H1 (cell line): ENCODE data around the gene GSTO1. TPM values are rescaled to one million over a fixed set of nuclear protein-coding genes. Genes with fewer than 3 reads are reported as not detected.

Experiments
- CTCF ChIA-PET: fragments of 300-600 bp; sonication (Branson Sonifier 250); formaldehyde crosslinking; loops from one replicate; lab custom pipeline; 2021; ENCODE audit not compliant: partially characterized antibody; lab: Charles Lee
- POLR2A ChIA-PET: fragments of 300-600 bp; sonication (Branson Sonifier 250); formaldehyde crosslinking; loops from one replicate; lab custom pipeline; 2021; ENCODE audit warnings: inconsistent platforms; ENCODE audit not compliant: partially characterized antibody; lab: Charles Lee
- DNase-seq, 2 experiments: peaks; one replicate each; pipeline versions ENCODE4 v3.0.0 to v3.0.0-alpha.2; 2010 to 2022; ENCODE audit warnings: low spot score in 2 of 2, low read depth in 1 of 2, mixed read lengths in 1 of 2
- FAIRE-seq: peaks from 2 replicates; lab custom pipeline; 2011; peaks lifted over from hg19 to GRCh38; lab: Jason Lieb, UNC
- H2AFZ ChIP-seq: 2 replicates; pipeline ENCODE4 v1.8.1; 2012; ENCODE audit warnings: low read length, inconsistent platforms
- H2AK5ac ChIP-seq: 2 replicates; pipeline ENCODE4 v1.6.1; 2013; ENCODE audit warnings: low read depth, low read length
- H2BK120ac ChIP-seq: replicated peaks from 2 replicates; pipeline ENCODE3; 2013; ENCODE audit warnings: low read depth, low read length, inconsistent platforms
- H2BK12ac ChIP-seq: 2 replicates; pipeline ENCODE4 v1.6.1; 2013; ENCODE audit warnings: low read depth, low read length
- H2BK15ac ChIP-seq: 2 replicates; pipeline ENCODE4 v1.6.1; 2013; ENCODE audit warnings: low read length
- H2BK20ac ChIP-seq: 2 replicates; pipeline ENCODE4 v1.6.1; 2013; ENCODE audit warnings: low read length
- H2BK5ac ChIP-seq: 2 replicates; pipeline ENCODE4 v1.6.1; 2013; ENCODE audit warnings: low read depth, low read length
- H3K14ac ChIP-seq: 2 replicates; pipeline ENCODE4 v1.6.1; 2013; ENCODE audit warnings: inconsistent platforms; ENCODE audit not compliant: insufficient read length
- H3K18ac ChIP-seq: 2 replicates; pipeline ENCODE4 v1.6.1; 2013; ENCODE audit warnings: low read length; ENCODE audit errors: extremely low read depth
- H3K23ac ChIP-seq: 2 replicates; pipeline ENCODE4 v1.6.1; 2013; ENCODE audit warnings: inconsistent platforms; ENCODE audit not compliant: insufficient read length
- H3K23me2 ChIP-seq: 2 replicates; pipeline ENCODE4 v1.6.1; 2013; ENCODE audit warnings: low read depth, low read length
- H3K27ac ChIP-seq: 2 replicates; pipeline ENCODE4 v1.6.1; 2011; ENCODE audit warnings: low read depth, low read length, inconsistent platforms
- H3K27me3 ChIP-seq, 4 experiments: replicated peaks in 1 of 4; 1 replicate in 1 of 4; 2 replicates in 3 of 4; pipeline versions ENCODE4 v1.6.1 to v1.8.1; 2011 to 2013; ENCODE audit warnings: low read length in 3 of 4, mild to moderate bottlenecking in 3 of 4, inconsistent platforms in 2 of 4, mixed read lengths in 2 of 4, moderate library complexity in 1 of 4; ENCODE audit not compliant: control insufficient read depth in 3 of 4, insufficient read depth in 3 of 4; ENCODE audit errors: extremely low read depth in 1 of 4
- H3K36me3 ChIP-seq, 4 experiments: 2 replicates each; pipeline versions ENCODE4 v1.6.1 to v1.8.1; 2011 to 2013; ENCODE audit warnings: mild to moderate bottlenecking in 4 of 4, low read length in 3 of 4, moderate library complexity in 2 of 4, control low read depth in 1 of 4, inconsistent platforms in 1 of 4; ENCODE audit not compliant: insufficient read depth in 4 of 4, control insufficient read depth in 2 of 4
- H3K4ac ChIP-seq: replicated peaks from 2 replicates; pipeline ENCODE3; 2013; ENCODE audit warnings: low read length, low read depth, mixed read lengths, inconsistent platforms; ENCODE audit not compliant: insufficient read length
- H3K4me1 ChIP-seq, 4 experiments: replicated peaks in 1 of 4; 1 replicate in 1 of 4; 2 replicates in 3 of 4; pipeline versions ENCODE4 v1.6.1 to v1.8.1; 2011 to 2013; ENCODE audit warnings: low read length in 3 of 4, inconsistent platforms in 2 of 4, mixed read lengths in 1 of 4; ENCODE audit not compliant: insufficient read depth in 4 of 4, control insufficient read depth in 3 of 4
- H3K4me2 ChIP-seq, 2 experiments: 2 replicates each; pipeline versions ENCODE4 v1.6.1 to v1.8.1; 2011 to 2013; ENCODE audit warnings: low read depth in 2 of 2, low read length in 2 of 2, control low read depth in 1 of 2, inconsistent platforms in 1 of 2, mild to moderate bottlenecking in 1 of 2; ENCODE audit not compliant: insufficient read depth in 1 of 2
- H3K4me3 ChIP-seq, 4 experiments: fragments of 200-600, 300-600 bp in 1 of 4; sonication (generic), shearing (Covaris generic), sonication (Bioruptor Twin) in 1 of 4; 2 replicates each; pipeline versions ENCODE4 v1.5.1 to v1.8.1; 2011 to 2016; ENCODE audit warnings: low read length in 4 of 4, low read depth in 3 of 4, control low read depth in 2 of 4, inconsistent platforms in 2 of 4, mild to moderate bottlenecking in 2 of 4, mixed read lengths in 1 of 4, moderate library complexity in 1 of 4; ENCODE audit not compliant: insufficient read depth in 2 of 4; ENCODE audit errors: extremely low read depth in 1 of 4
- H3K56ac ChIP-seq: replicated peaks from 2 replicates; pipeline ENCODE3; 2013; ENCODE audit warnings: low read depth, mild to moderate bottlenecking, mixed read lengths, low read length, inconsistent platforms; ENCODE audit not compliant: insufficient read length
- H3K79me1 ChIP-seq: 2 replicates; pipeline ENCODE4 v1.6.1; 2013; ENCODE audit warnings: low read depth, low read length, control low read depth
- H3K79me2 ChIP-seq, 2 experiments: 2 replicates each; pipeline versions ENCODE4 v1.6.1 to v1.8.1; 2012 to 2013; ENCODE audit warnings: low read length in 2 of 2, mild to moderate bottlenecking in 2 of 2, inconsistent platforms in 1 of 2; ENCODE audit not compliant: insufficient read depth in 2 of 2, control insufficient read depth in 1 of 2
- H3K9ac ChIP-seq, 4 experiments: replicated peaks in 1 of 4; 1 replicate in 1 of 4; 2 replicates in 3 of 4; pipeline versions ENCODE4 v1.6.1 to v1.8.1; 2011 to 2013; ENCODE audit warnings: low read depth in 3 of 4, low read length in 3 of 4, control low read depth in 2 of 4, mild to moderate bottlenecking in 2 of 4, moderate library complexity in 2 of 4, inconsistent platforms in 1 of 4; ENCODE audit errors: extremely low read depth in 1 of 4
- H3K9me3 ChIP-seq, 2 experiments: 2 replicates each; pipeline versions ENCODE4 v1.6.1 to v1.8.1; 2012 to 2013; ENCODE audit warnings: mild to moderate bottlenecking in 2 of 2, moderate library complexity in 2 of 2, control low read depth in 1 of 2, inconsistent platforms in 1 of 2, low read depth in 1 of 2, low read length in 1 of 2, mixed read lengths in 1 of 2; ENCODE audit not compliant: insufficient read depth in 2 of 2
- H4K20me1 ChIP-seq, 2 experiments: replicated peaks in 1 of 2; 2 replicates each; pipeline versions ENCODE3 to v1.8.1; 2011 to 2013; ENCODE audit warnings: inconsistent platforms in 2 of 2, low read length in 2 of 2, mild to moderate bottlenecking in 1 of 2; ENCODE audit not compliant: insufficient read depth in 2 of 2, control insufficient read depth in 1 of 2
- H4K5ac ChIP-seq: 2 replicates; pipeline ENCODE4 v1.6.1; 2013; ENCODE audit warnings: low read length, low read depth, mixed read lengths, inconsistent platforms; ENCODE audit not compliant: insufficient read length
- H4K8ac ChIP-seq: 2 replicates; pipeline ENCODE4 v1.8.0; 2013; ENCODE audit warnings: mild to moderate bottlenecking, moderate library complexity, low read length, inconsistent platforms; ENCODE audit not compliant: insufficient read depth; ENCODE audit errors: extremely low read depth
- H4K91ac ChIP-seq: replicated peaks from 2 replicates; pipeline ENCODE3; 2013; ENCODE audit warnings: low read length, mixed read lengths, inconsistent platforms; ENCODE audit not compliant: insufficient read length
- ASH2L ChIP-seq: fragments of 200-600, 300-600 bp; sonication (generic); IDR thresholded peaks from one replicate; pipeline ENCODE4 v1.7.1; 2017; ENCODE audit warnings: low read length
- CTCF ChIP-seq, 3 experiments: IDR thresholded peaks; 1 replicate in 2 of 3; 2 replicates in 1 of 3; pipeline versions ENCODE4 v1.5.1 to v1.6.1; 2011; ENCODE audit warnings: low read length in 3 of 3, mild to moderate bottlenecking in 3 of 3, inconsistent platforms in 2 of 3, low read depth in 1 of 3, moderate library complexity in 1 of 3; ENCODE audit not compliant: insufficient read depth in 1 of 3; ENCODE audit errors: control extremely low read depth in 1 of 3
- POU5F1 ChIP-seq: IDR thresholded peaks from 2 replicates; pipeline ENCODE4 v1.6.1; 2011; ENCODE audit warnings: low read depth, mild to moderate bottlenecking, low read length, moderate library complexity
- RAD21 ChIP-seq, 2 experiments: IDR thresholded peaks in 1 of 2; conservative IDR thresholded peaks in 1 of 2; 2 replicates each; pipeline ENCODE4 v1.6.1; 2011; ENCODE audit warnings: low read depth in 2 of 2, low read length in 2 of 2, improper control_type of control experiment in 1 of 2, inconsistent platforms in 1 of 2, mild to moderate bottlenecking in 1 of 2, moderate library complexity in 1 of 2
- SP2 ChIP-seq: IDR thresholded peaks from 2 replicates; pipeline ENCODE4 v1.6.1; 2012; ENCODE audit warnings: mild to moderate bottlenecking, low read length, inconsistent platforms
- SRF ChIP-seq: IDR thresholded peaks from 2 replicates; pipeline ENCODE4 v1.6.1; 2011; ENCODE audit warnings: mild to moderate bottlenecking, low read depth, low read length, moderate library complexity
- TAF1 ChIP-seq: IDR thresholded peaks from 2 replicates; pipeline ENCODE4 v1.6.1; 2011; ENCODE audit warnings: mild to moderate bottlenecking, low read depth, low read length
- WGBS, 2 experiments: shearing (Covaris generic) in 1 of 2; methylation state at CpG; one replicate each; pipeline versions ENCODE4 v1.1.6 to v1.1.7; 2013 to 2015; ENCODE audit warnings: low lambda C conversion rate in 2 of 2, mixed read lengths in 2 of 2, inconsistent platforms in 1 of 2, low coverage in 1 of 2, missing lambda C conversion rate in 1 of 2; ENCODE audit not compliant: insufficient replicate concordance in 2 of 2, insufficient coverage in 1 of 2, insufficient read length in 1 of 2; ENCODE audit errors: extremely low coverage in 1 of 2, missing lambda C conversion rate in 1 of 2; 5-methylcytosine and 5-hydroxymethylcytosine counted together
- polyA plus RNA-seq, 7 experiments: library from polyadenylated mRNA; depleted of rRNA in 3 of 7; stranded (reverse) in 5 of 7; unstranded in 2 of 7; fragments of >200 nt in 5 of 7; fragments of 200-250 nt in 2 of 7; gene quantifications; 1 replicate in 5 of 7; 2 replicates in 1 of 7; 4 replicates in 1 of 7; pipeline versions ENCODE4 v1.2.1 to v1.2.3, GENCODE V29; 2011 to 2013; ENCODE audit warnings: missing spikeins in 2 of 7, mixed read lengths in 2 of 7
- total RNA-seq: library from RNA; stranded (reverse); fragmentation: NEBNext Ultra II Directional; extraction: Animal tissue kit (Norgen Biotek cat#: 25700); gene quantifications from 2 replicates; pipeline ENCODE4 v1.2.1, GENCODE V29; 2021
- TF ChIP-seq, protein P1 (sequence below): IDR thresholded peaks from 2 replicates; pipeline ENCODE4 v1.6.1; 2011; ENCODE audit warnings: low read length, improper control_type of control experiment

GSTO1 gene
- total and polyA plus RNA-seq, 2 of the 8 experiments (the other 6 are each of a cell fraction or from before 2014, with no cell fraction given) = 22.4 to 32.5 TPM

DNA sequence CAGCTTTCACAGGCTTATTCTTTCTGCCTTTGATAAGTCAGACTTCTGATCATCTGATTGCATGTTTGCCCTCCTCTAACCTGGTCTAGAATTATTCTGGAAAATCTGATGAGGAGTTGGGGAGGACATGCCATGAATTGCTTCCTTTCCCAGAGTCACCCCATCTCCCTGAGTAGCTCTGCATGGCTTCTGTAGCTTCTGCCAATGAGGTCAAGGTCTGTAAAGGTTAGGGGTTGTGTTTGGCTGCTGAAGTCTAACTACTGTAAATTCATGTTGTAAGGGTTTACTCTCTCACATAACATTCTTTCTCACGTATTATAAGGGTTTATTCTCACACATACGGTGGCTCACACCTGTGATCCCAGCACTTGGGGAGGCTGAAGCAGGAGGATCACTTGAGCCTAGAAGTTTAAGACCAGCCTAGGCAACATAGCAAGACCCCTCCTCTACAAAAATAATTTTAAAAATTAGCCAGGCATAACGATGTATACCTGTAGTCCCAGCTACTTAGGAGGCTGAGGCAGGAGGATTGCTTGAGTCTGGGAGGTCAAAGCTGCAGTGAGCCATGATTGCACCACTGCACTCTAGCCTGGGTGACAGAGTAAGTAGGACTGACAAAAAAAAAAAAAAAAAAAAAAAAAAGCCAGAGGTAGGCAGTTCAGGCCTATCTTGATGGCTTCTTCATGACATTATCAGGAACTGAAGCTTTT, 25.0 kb downstream of the GSTO1 start:
- Histone ChIP-seq H2AFZ (no peak overlapping the region), H2BK120ac (no peak overlapping the region), H3K79me1 (no peaks in the 10 kb centered on the region), H3K9me3 (no peaks in the 10 kb centered on the region), H3K79me2 (no peaks in the 10 kb centered on the region), H3K56ac (no peak overlapping the region), H3K36me3 (peaks cover 0 to 2% (median 0%) of the 10 kb centered on the region in 4 experiments; a peak in 2 of 8 replicates), H4K91ac (no peak overlapping the region), H3K14ac (no peak overlapping the region), H3K4me2 (no peak overlapping the region), H3K23ac (no peak overlapping the region), H2BK12ac (no peak overlapping the region), H4K8ac (no peak overlapping the region), H3K9ac (no peak overlapping the region), H3K27ac (no peak overlapping the region), H3K4me3 (no peak overlapping the region), H2AK5ac (no peak overlapping the region), H4K5ac (no peak overlapping the region), H4K20me1 (no peaks in the 10 kb centered on the region), H2BK5ac (no peak overlapping the region), H3K18ac (no peak overlapping the region), H2BK15ac (no peak overlapping the region), H3K27me3 (peaks cover 0 to 5% (median 2%) of the 10 kb centered on the region in 4 experiments; a peak in 2 of 7 replicates), H3K4me1 (no peaks in the 10 kb centered on the region; a peak in 1 of 7 replicates), H3K4ac (no peak overlapping the region), H3K23me2 (no peaks in the 10 kb centered on the region), H2BK20ac (no peak overlapping the region)
- ChIA-PET POLR2A (interaction anchor here (0.7 to 0.8 kb wide), 2 partner anchors 8 to 11 kb away, joined by 3 read pairs; partner anchors contain the start of gene GSTO2), CTCF (interaction anchor here (0.6 to 8.7 kb wide), 13 partner anchors 10 to 1201 kb away, joined by 3 to 146 read pairs (median 3); partner anchors contain the start of gene CFAP58)
- DNase-seq = no peak
- no peak for FAIRE-seq
- 90% methylated on average over 3 of the region's 3 CpGs; no CpG with 5 or more reads in 1 of the 2 experiments for WGBS, 2 experiments
- TF ChIP-seq POU5F1 (no peak), ASH2L (no peak), SRF (no peak), TAF1 (no peak), RAD21 (IDR thresholded peaks at IDR 0.05 in 1 of 2, conservative IDR thresholded peaks at IDR 0.05 in 1 of 2; ENCODE audit: low read depth in 2 of 2, low read length in 2 of 2) (no peak), CTCF (IDR thresholded peaks at IDR 0.05; ENCODE audit: control extremely low read depth in 1 of 3, insufficient read depth in 1 of 3, low read depth in 1 of 3, low read length in 3 of 3) (no peak), SP2 (no peak)
- TF ChIP-seq, protein P1, sequence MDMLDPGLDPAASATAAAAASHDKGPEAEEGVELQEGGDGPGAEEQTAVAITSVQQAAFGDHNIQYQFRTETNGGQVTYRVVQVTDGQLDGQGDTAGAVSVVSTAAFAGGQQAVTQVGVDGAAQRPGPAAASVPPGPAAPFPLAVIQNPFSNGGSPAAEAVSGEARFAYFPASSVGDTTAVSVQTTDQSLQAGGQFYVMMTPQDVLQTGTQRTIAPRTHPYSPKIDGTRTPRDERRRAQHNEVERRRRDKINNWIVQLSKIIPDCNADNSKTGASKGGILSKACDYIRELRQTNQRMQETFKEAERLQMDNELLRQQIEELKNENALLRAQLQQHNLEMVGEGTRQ = no peak
